Thoracic aorta endothelial cell (primary cell): ENCODE results near the gene UBL4B. TPM values are rescaled to one million over a fixed set of nuclear protein-coding genes. Genes with fewer than 3 reads are reported as not detected.

Experiments
- total RNA-seq: library from RNA; depleted of rRNA; stranded (reverse); fragments of >200 nt; gene quantifications from 2 replicates; pipeline ENCODE4 v1.2.3, GENCODE V29; 2012

The UBL4B gene
- total RNA-seq: not detected in 2 replicates

GRCh38 chr1:110112143-110112542, at the start of gene UBL4B:
TSS of gene UBL4B (plus strand) at chr1:110112443. CDS start at chr1:110112535, 92 bp downstream.

DNA sequence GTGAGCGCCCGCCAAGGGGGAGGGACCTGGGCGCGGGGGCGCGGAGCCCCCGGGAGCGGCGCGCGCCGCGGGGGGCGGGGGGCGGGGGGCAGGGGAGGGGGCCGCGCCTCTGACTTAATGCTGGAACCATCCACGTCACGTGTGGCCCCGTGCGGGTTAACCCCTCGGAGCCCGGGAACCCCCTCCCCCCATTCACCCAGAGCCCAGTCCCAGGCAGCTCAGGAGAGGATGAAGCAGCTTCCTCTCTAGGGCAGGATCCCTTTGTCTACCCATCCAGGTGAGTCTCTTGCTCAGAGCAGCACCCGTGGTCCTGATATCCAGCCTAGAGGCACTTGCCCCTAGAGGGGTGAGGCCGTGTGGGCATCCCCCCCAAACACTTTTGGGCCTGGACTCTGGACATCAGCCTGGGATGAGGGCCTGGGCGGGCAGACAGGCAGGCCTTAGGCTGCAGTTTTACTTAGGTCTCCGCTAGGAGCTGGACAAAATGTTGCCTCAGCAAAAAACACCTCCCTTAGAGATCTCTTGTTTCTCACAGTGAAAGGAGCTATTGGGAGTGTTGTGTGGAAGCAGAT, 41.5 kb upstream of the UBL4B start, which contains the start of gene ALX3:
Gene ALX3, minus strand, starts transcription at position 2 of the 572 bp plus-strand sequence. CDS start 60 bp downstream, outside the sequence.

GRCh38 chr1:110150330-110151174, 38.3 kb downstream of the UBL4B start, which contains the start of gene SLC6A17:
TSS of gene SLC6A17 (plus strand) at chr1:110150494. CDS start at chr1:110166930, 16,436 bp downstream.

Other genes with a start within 250 kb of the UBL4B start
- gene CSF1, start 201.6 kb upstream of the UBL4B start, total RNA-seq: 11.4 and 17.7 TPM in 2 replicates
- 61.2 and 76.2 TPM in 2 replicates for gene AHCYL1, start 127.7 kb upstream of the UBL4B start, total RNA-seq
- 43.1 and 44.7 TPM in 2 replicates for gene STRIP1, start 77.8 kb upstream of the UBL4B start, total RNA-seq
- gene ALX3, start 41.8 kb upstream of the UBL4B start, total RNA-seq: not detected in 2 replicates
- 0.13 and 0.22 TPM in 2 replicates for gene SLC6A17, start 38.1 kb downstream of the UBL4B start, total RNA-seq
- gene KCNC4, start 97.9 kb downstream of the UBL4B start, total RNA-seq: 8.8 and 13.6 TPM in 2 replicates
- gene RBM15, start 226.9 kb downstream of the UBL4B start, total RNA-seq: 54.7 and 55.4 TPM in 2 replicates